ENCODE data around the gene SOS2.

GRCh38 chr14:50072395-50072794, 159.0 kb downstream of the SOS2 start:
- no peak for TF ChIP-seq POLR2AphosphoS5 (IDR thresholded peaks at IDR 0.05)
- TF ChIP-seq EP300 (IDR thresholded peaks at IDR 0.05) = no peak
- no peak for TF ChIP-seq CTCF (IDR thresholded peaks at IDR 0.05)
